HFFc6 (cell line): ENCODE results near the gene ZNF74. TPM values are rescaled to one million over a fixed set of nuclear protein-coding genes. Genes with fewer than 3 reads are reported as not detected.
"Not testable (repeated sequence)": the region's sequence is repeated elsewhere in the genome, so short reads cannot be mapped to it uniquely, and the experiment has no call there.

ENCODE experiments used
- DNase-seq: peaks from one replicate; pipeline ENCODE4 v3.0.0-alpha.2; 2018
- H3K27ac Mint-ChIP-seq: 2 replicates; pipeline ENCODE4 v1.8.0; 2020; ENCODE audit warnings: mild to moderate bottlenecking, mixed read lengths
- H3K27me3 Mint-ChIP-seq: 2 replicates; pipeline ENCODE4 v1.8.0; 2021; ENCODE audit warnings: mild to moderate bottlenecking, moderate library complexity, mixed read lengths; ENCODE audit not compliant: insufficient read depth
- H3K36me3 Mint-ChIP-seq: 2 replicates; pipeline ENCODE4 v1.8.0; 2021; ENCODE audit warnings: low read depth, mixed read lengths
- H3K4me1 Mint-ChIP-seq: 2 replicates; pipeline ENCODE4 v1.8.0; 2020; ENCODE audit warnings: low read depth, mixed read lengths
- H3K4me3 Mint-ChIP-seq: 2 replicates; pipeline ENCODE4 v1.8.0; 2020; ENCODE audit warnings: mild to moderate bottlenecking, moderate library complexity, mixed read lengths
- H3K9me3 Mint-ChIP-seq: 2 replicates; pipeline ENCODE4 v1.8.0; 2020; ENCODE audit warnings: mild to moderate bottlenecking, mixed read lengths
- total RNA-seq, 6 experiments: library from RNA; stranded (reverse); fragmentation: NEBNext Ultra II Directional; extraction: Animal tissue kit (Norgen Biotek cat#: 25700); gene quantifications; 2 replicates in 1 of 6; 3 replicates in 5 of 6; pipeline ENCODE4 v1.2.3, GENCODE V29; 2021
- TF ChIP-seq, protein P1 (sequence below): fragments of 200-600 bp; sonication (generic); IDR thresholded peaks from 2 replicates; pipeline ENCODE4 v1.5.0; 2021; ENCODE audit warnings: antibody characterized with exemption, mild to moderate bottlenecking

The ZNF74 gene
- total RNA-seq, 6 experiments from 2014 or later: 5.1 to 8.1 (median 6.2) TPM

DNA sequence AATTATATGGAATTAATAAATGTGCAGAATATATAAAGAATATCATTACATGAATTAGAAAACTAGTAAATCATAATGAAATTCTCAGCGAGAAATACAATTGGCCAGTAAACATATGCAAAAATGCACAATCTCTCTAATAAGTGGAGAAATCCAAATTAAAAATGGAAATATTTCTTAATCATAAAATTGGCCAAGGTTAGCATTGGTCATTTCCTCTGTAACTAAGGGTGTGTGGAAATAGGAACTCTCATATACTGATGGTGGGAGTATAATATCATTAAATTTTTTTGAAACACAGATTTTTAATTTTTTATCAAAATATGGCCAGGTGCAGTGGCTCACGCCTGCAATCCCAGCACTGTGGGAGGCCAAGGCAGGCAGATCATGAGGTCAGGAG lies 7.6 kb upstream of the ZNF74 start:
- H3K27ac Mint-ChIP-seq: no peak overlapping the region
- peaks cover 26% of the 10 kb centered on the region for H3K27me3 Mint-ChIP-seq
- H3K4me3 Mint-ChIP-seq: no peak overlapping the region
- H3K36me3 Mint-ChIP-seq: no peaks in the 10 kb centered on the region
- H3K9me3 Mint-ChIP-seq: peaks cover 7% of the 10 kb centered on the region
- DNase-seq: no peak
- H3K4me1 Mint-ChIP-seq: no peaks in the 10 kb centered on the region
- TF ChIP-seq, protein P1, sequence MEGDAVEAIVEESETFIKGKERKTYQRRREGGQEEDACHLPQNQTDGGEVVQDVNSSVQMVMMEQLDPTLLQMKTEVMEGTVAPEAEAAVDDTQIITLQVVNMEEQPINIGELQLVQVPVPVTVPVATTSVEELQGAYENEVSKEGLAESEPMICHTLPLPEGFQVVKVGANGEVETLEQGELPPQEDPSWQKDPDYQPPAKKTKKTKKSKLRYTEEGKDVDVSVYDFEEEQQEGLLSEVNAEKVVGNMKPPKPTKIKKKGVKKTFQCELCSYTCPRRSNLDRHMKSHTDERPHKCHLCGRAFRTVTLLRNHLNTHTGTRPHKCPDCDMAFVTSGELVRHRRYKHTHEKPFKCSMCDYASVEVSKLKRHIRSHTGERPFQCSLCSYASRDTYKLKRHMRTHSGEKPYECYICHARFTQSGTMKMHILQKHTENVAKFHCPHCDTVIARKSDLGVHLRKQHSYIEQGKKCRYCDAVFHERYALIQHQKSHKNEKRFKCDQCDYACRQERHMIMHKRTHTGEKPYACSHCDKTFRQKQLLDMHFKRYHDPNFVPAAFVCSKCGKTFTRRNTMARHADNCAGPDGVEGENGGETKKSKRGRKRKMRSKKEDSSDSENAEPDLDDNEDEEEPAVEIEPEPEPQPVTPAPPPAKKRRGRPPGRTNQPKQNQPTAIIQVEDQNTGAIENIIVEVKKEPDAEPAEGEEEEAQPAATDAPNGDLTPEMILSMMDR: no peak

DNA sequence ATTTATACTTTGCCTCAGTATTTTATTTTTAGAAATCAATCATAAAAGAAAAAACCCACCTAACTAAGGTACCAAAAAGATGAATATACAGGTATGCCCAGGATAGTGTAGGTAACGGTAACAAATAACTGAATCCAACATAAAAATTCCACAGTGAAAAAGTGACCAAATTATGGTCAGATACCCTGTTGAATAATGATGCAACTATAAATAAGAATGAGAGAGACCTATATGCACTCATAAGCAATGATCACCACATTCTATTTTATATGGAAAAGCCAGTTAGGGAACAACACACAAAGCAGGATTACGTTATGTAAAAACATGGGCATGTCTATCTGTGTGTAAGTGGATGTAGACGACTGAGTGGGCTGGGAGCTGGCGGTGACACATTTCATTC lies 7.0 kb upstream of the ZNF74 start:
- peaks cover 24% of the 10 kb centered on the region for H3K27me3 Mint-ChIP-seq
- H3K36me3 Mint-ChIP-seq: no peaks in the 10 kb centered on the region
- no peaks in the 10 kb centered on the region for H3K4me1 Mint-ChIP-seq
- DNase-seq: no peak
- H3K27ac Mint-ChIP-seq: no peak overlapping the region
- H3K9me3 Mint-ChIP-seq: peaks cover 7% of the 10 kb centered on the region
- H3K4me3 Mint-ChIP-seq: no peak overlapping the region
- TF ChIP-seq, protein P1: no peak

DNA sequence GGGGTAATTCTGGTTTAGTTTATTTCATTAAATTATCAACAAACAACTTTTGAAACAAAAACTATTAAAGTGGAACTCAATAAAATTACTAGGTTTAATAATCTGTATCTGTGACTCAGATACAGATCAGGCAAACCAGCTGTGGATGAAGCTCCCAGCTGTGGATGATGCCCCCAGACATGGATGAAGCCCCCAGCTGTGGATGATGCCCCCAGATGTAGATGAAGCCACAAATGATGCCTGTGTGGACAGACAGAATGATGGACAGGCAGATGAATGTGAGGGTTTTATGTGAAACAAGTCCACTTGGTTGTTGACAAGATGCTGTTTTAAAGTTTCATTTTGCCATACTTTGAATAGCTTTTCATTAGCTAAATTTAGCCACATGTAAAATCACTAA lies 5.8 kb upstream of the ZNF74 start:
- H3K9me3 Mint-ChIP-seq: peaks cover 7% of the 10 kb centered on the region
- H3K36me3 Mint-ChIP-seq: no peaks in the 10 kb centered on the region
- TF ChIP-seq, protein P1: no peak
- no peak for DNase-seq
- H3K27me3 Mint-ChIP-seq: peaks cover 17% of the 10 kb centered on the region
- H3K4me3 Mint-ChIP-seq: no peak overlapping the region
- no peaks in the 10 kb centered on the region for H3K4me1 Mint-ChIP-seq
- H3K27ac Mint-ChIP-seq: no peak overlapping the region

DNA sequence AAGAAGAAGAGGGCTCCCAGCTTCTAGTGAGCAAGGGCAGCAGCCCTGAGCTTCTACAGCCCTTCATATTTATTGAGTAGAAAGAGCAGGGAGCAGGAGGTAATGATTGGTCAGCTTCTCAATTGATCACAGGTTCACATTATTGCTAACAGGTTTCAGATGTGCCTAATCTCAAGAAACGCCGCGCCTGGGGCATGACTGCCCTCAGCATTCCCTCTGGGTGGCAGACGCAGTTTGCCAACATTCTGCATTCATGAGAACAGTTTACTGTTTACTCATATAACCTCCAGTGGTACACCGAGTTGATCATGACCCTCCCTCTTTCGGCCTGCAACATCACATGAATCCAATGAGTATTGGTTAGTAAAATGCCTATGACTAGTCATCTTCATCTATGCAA lies 4.7 kb upstream of the ZNF74 start:
- TF ChIP-seq, protein P1: no peak
- Mint-ChIP-seq H3K36me3 (no peaks in the 10 kb centered on the region), H3K4me1 (peaks cover 6% of the 10 kb centered on the region), H3K27ac (no peak overlapping the region), H3K27me3 (peaks cover 12% of the 10 kb centered on the region), H3K9me3 (peaks cover 7% of the 10 kb centered on the region), H3K4me3 (no peak overlapping the region)
- DNase-seq: no peak

DNA sequence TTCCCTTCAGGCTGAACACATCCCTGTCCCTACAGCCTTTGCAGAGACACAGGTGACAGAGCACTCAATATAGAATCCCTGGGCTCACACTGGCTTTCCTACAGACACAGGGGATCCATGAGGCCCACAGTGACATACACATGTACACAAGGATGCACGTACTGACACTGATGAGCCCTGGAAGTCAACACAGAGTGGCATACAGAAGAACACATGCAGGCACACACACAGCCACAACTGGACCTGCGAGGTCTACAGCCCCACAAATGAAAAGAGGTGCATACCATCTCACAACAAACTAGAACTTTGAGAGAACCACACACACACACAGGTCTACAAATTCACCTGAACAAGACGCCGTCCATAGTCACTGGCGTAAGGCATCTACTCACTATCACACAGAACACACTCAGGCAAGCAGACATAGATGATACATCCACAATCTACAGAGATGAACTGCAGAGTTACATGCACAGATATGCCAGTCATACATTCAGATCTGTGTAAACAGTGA lies 3.5 kb upstream of the ZNF74 start:
- H3K9me3 Mint-ChIP-seq: peaks cover 7% of the 10 kb centered on the region
- TF ChIP-seq, protein P1: no peak
- DNase-seq: no peak
- H3K27ac Mint-ChIP-seq: no peak overlapping the region
- H3K27me3 Mint-ChIP-seq: peaks cover 12% of the 10 kb centered on the region
- H3K4me1 Mint-ChIP-seq: peaks cover 16% of the 10 kb centered on the region
- H3K36me3 Mint-ChIP-seq: no peaks in the 10 kb centered on the region
- H3K4me3 Mint-ChIP-seq: no peak overlapping the region

DNA sequence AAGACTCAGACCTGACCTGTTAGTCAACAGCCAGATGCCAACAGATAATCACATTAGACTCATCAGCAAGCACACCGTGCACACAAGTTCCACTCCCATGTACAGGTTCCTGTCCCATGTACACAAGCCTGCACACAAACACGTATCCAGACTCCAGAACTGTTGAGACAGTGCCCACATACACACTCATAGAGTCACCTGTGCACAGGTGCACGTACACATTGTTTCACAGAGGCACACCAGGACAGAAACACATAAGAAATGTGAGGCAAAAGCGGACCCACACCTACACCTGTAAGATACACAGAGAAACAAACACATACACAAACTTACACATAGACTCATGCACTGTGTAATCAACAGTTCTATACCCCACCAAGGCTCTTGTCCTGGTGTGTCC lies 2.7 kb upstream of the ZNF74 start:
- no peak for DNase-seq
- Mint-ChIP-seq H3K27me3 (peaks cover 12% of the 10 kb centered on the region), H3K36me3 (no peaks in the 10 kb centered on the region), H3K4me3 (no peak overlapping the region), H3K9me3 (peaks cover 7% of the 10 kb centered on the region), H3K27ac (no peak overlapping the region), H3K4me1 (peaks cover 18% of the 10 kb centered on the region)
- TF ChIP-seq, protein P1: no peak

DNA sequence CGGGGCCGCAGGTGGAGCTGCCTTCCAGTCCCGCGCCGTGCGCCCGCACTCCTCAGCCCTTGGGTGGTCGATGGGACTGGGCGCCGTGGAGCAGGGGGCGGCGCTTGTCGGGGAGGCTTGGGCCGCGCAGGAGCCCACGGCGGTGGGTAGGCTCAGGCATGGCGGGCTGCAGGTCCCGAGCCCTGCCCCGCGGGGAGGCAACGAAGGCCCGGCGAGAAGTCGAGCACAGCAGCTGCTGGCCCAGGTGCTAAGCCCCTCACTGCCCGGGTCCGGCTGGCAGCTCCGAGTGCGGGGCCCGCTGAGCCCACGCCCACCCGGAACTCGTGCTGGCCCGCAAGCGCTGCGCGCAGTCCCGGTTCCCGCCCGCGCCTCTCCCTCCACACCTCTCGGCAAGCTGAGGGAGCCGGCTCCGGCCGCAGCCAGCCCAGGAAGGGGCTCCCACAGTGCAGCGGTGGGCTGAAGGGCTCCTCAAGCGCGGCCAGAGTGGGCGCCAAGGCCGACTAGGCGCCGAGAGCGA lies 1.5 kb upstream of the ZNF74 start:
- H3K36me3 Mint-ChIP-seq, DNase-seq, H3K4me3 Mint-ChIP-seq, H3K27ac Mint-ChIP-seq, H3K9me3 Mint-ChIP-seq: not testable (repeated sequence)
- H3K27me3 Mint-ChIP-seq: peaks cover 12% of the 10 kb centered on the region
- H3K4me1 Mint-ChIP-seq: peaks cover 18% of the 10 kb centered on the region
